ENCODE data around the gene HK1.
A peak's percentile ranks its signal among the peaks of the same experiment; 100 is the strongest.

DNA sequence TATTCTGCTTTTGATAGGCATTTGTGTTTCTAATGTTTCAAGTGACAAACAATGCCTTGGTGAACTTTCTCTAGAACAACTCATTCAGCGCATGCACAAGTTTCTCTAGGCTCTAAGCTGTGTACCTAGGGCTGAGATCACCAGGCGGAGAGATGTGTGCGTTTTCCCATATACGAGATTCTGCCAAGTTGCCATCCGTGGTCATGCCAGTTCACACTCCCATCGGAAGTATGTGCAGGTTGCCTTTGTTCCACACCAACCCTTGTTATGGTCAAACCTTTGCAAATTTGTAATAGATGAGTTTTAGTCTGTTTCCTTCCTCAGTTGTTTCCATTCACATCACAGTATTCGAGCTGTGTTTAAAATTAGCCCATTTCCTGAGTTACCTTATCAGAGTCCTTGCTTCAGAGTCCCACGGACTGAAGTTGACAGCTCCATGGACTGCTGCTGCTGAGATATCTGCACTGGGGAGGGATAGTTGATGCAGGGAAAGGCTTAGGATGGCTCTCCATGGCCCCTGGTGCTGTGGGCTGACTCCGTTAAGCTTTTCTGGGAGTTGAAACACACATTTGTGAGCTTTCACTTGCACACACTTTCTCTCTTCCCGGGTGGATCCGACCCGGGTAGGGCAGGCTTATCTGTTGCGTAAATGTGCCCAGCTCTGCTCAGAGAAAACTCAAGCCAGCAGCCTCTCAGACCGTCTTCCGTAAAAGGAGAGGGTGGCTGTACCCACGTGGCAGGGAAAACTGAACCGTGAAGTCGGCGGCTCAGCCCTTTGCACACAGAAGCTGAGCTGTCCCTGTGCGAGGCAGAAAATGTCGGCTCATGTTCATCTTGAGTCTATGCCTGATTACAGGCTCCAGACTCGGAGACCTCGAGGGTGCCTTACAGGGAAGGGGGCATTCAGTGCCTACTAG, 49.4 kb downstream of the HK1 start:
- TF ChIP-seq, protein P1, sequence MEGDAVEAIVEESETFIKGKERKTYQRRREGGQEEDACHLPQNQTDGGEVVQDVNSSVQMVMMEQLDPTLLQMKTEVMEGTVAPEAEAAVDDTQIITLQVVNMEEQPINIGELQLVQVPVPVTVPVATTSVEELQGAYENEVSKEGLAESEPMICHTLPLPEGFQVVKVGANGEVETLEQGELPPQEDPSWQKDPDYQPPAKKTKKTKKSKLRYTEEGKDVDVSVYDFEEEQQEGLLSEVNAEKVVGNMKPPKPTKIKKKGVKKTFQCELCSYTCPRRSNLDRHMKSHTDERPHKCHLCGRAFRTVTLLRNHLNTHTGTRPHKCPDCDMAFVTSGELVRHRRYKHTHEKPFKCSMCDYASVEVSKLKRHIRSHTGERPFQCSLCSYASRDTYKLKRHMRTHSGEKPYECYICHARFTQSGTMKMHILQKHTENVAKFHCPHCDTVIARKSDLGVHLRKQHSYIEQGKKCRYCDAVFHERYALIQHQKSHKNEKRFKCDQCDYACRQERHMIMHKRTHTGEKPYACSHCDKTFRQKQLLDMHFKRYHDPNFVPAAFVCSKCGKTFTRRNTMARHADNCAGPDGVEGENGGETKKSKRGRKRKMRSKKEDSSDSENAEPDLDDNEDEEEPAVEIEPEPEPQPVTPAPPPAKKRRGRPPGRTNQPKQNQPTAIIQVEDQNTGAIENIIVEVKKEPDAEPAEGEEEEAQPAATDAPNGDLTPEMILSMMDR (IDR thresholded peaks at IDR 0.05), result no peak
- peak in 1 of 2 donors; percentile 43 for TF ChIP-seq POLR2A (IDR thresholded peaks at IDR 0.05)
- TF ChIP-seq EP300 (IDR thresholded peaks at IDR 0.05), result peak in 1 of 2 donors; percentile 58

Data from tibial nerve (tissue), 4 donors.